ENCODE results near the gene AMBRA1.
A peak's percentile ranks its signal among the peaks of the same experiment; 100 is the strongest.

AMBRA1 gene, protein sequence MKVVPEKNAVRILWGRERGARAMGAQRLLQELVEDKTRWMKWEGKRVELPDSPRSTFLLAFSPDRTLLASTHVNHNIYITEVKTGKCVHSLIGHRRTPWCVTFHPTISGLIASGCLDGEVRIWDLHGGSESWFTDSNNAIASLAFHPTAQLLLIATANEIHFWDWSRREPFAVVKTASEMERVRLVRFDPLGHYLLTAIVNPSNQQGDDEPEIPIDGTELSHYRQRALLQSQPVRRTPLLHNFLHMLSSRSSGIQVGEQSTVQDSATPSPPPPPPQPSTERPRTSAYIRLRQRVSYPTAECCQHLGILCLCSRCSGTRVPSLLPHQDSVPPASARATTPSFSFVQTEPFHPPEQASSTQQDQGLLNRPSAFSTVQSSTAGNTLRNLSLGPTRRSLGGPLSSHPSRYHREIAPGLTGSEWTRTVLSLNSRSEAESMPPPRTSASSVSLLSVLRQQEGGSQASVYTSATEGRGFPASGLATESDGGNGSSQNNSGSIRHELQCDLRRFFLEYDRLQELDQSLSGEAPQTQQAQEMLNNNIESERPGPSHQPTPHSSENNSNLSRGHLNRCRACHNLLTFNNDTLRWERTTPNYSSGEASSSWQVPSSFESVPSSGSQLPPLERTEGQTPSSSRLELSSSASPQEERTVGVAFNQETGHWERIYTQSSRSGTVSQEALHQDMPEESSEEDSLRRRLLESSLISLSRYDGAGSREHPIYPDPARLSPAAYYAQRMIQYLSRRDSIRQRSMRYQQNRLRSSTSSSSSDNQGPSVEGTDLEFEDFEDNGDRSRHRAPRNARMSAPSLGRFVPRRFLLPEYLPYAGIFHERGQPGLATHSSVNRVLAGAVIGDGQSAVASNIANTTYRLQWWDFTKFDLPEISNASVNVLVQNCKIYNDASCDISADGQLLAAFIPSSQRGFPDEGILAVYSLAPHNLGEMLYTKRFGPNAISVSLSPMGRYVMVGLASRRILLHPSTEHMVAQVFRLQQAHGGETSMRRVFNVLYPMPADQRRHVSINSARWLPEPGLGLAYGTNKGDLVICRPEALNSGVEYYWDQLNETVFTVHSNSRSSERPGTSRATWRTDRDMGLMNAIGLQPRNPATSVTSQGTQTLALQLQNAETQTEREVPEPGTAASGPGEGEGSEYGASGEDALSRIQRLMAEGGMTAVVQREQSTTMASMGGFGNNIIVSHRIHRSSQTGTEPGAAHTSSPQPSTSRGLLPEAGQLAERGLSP (N-terminal part only)

DNA sequence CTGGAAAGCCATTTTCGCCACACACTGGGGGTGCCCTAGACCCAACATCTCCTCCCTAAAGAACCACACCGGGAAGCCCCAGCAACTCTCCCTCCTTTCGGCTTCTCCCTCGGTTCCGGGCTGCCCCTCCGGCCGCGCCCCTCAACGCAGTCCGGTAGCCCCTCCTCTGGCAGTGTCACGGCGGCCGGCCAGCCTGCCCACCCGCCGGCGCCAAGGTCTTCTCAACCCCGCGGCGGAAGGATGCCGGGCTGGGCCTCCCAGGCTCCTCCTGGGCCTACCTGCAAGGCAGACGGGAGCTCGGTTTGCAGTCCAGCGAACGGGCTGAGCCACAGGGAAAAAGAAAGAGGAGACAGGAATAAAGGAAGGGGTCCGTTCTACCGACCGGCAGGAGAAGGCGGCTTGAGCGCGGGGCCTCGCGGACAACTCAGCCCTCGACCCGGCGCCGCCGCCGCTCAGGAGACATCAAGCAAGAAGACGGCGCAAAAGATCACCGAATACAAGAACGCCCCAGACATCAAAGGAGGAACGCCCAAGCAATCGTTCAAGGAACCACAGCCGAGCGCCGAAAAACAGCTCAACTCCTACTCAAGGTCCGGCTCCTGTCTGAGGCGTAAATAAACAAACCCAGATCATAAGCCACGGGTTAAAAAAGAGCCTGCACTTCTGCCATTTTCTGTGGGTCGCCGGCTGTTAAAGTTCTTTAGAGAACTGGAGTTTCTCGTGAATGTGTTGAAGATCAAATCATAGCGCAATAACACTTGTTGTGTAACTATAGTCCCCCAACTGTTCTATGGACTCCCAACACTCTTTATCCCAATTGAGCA is at the start of gene AMBRA1:
AMBRA1 (minus strand) TSS at position 474 of the 824 bp plus-strand sequence. CDS start 45,643 bp downstream, outside the sequence.
- DNase-seq (ENCODE audit: low read depth in 2 of 2), result peak; percentile 40 to 56

DNA sequence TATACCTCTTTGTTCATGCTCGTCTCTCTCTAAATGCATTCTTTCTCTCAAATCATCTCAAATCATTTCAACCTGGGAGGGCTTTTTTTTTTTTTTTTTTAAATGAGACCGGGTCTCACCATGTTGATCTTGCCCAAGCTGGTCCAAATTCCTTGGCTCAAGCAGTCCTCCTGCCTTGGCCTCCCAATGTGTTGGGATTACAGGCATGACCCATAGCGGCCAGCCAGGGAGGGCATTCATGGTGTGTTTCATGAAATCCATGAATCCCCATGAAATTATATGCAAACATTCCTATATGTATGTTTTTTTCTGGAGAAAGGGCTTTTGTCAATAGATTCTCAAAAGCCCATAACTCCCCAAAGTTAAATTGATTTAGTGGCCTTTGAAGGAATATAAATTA is 49.7 kb upstream of the AMBRA1 start:
- DNase-seq (ENCODE audit: low read depth in 2 of 2), result no peak

DNA sequence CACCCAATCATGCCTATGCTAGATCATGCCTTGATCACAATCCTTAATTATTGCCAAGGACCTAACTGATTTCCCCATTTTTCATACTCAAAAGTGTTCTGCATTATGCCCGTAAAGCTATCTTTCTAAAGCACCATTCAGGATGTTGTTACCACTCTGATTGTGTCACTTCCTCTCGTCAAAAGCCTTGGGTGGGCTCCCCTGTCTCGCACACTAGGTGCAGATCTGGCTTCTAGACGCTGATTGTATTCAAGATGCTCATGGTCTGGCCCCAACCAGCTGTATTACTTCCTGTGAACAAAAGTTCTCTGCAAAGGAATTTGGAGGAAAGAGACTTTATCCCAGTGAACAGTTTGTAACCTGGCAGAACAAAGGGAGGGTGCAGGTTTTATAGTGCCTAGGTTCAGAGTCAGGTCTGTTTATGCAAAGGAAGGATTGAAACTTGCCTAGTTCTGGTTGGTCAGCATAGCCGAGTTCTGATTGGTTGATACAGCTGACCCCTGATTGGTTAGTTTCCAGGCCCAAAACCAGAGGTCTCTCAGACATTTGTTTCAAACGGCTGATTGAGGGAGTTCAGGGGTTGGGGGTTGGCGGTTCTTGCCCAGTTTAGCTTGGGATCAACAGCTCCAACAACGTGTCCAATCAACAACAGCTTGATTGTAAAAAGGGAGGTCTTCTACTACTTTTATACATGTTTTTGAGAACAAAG is 49.0 kb upstream of the AMBRA1 start:
- no peak for DNase-seq (ENCODE audit: low read depth in 2 of 2)

DNA sequence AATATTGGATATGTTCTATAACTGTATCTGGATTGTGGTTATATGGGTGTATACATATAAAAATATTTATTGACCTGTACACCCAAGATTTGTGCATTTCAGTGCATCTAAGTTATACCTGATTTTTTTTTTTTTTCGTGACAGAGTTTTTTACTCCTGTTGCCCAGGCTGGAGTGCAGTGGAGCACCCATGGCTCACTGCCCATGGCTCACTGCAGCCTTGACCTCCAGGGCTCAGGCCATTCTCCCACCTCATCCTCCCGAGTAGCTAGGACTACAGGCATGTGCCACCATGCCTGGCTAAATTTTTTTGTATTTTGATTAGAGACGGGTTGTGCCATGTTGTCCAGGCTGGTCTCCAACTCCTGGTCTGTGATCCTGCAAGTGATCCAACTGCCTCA is 47.8 kb upstream of the AMBRA1 start:
- no peak for DNase-seq (ENCODE audit: low read depth in 2 of 2)

DNA sequence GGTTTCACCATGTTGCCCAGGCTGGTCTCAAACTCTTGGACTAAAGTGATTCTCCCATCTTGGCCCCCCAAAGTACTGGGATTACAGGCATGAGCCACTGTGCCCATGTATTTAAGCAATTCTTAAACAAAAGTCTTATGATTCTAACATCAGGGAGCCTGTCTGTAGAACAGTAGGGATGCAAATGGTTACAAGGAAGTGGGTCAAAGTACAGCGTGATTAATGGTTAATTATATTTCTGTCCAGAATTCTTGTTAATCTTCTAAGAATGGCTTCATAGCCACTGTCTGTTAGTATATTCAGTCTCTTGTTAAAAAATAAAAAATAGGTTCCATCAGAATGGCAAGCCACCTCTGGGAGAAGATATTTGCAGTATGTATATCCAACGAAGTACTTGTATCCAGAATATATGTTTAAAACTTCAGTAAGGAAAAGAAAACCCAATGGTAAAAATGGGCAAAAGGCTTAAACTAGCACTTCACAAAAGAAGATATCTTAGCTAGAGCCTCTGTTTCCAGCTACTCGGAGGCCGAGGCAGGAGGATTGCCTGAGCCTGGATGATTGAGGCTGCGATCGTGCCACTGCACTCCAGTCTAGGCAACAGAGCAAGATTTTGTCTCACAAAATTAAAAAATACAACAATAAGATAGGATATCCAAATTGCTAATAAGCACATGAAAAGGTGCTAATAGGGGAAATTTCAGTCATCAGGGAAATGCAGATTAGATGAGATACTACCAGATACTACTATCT is 46.4 kb upstream of the AMBRA1 start:
- no peak for DNase-seq (ENCODE audit: low read depth in 2 of 2)

DNA sequence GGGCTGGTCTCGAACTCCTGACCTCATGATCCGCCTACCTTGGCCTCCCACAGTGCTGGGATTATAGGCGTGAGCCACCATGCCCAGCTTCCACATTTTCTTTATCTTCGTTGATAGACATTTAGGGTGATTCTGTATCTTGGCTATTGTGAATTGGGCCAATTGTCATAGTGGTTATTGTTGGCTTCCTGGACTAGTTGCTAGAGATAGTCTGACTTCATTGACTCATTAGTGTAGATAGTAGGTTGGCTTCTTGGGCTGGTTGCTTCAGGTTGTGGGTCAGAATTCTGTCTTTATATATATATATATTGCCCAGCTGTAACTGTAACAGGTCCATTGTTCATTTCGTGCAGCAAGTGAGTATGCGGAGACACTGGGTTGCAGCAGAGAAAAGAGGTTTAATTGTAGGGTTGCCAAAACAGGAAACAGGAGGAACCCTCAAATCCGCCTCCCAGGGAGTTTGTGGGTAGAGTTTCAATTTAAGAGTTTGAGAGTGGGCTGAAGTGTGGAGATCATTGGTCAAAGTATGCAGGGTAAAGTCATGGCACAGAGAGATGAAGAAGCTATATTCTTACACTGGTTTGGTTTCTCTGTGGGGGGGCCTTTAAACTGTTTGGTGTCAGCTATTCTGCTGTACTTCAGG is 45.5 kb upstream of the AMBRA1 start:
- no peak for DNase-seq (ENCODE audit: low read depth in 2 of 2)

DNA sequence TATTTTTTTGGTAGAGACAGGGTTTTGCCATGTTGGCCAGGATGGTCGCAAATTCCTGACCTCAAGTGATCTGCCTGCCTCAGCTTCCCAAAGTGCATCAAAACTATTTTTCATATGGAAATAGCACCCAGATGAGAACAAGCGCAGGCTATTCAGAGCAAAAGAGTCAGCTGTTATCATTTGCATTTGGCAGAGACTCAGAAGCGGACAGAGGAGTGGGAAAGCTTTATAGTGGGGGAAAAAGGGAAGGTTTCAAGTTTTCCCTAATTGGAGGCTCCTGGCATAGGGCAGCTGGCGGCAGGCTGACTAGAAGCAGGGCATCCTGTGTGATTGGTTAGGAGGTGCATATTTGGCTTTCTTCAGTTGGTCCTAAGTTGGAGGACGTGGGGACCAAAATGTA is 43.7 kb upstream of the AMBRA1 start:
- DNase-seq (ENCODE audit: low read depth in 2 of 2), result no peak

DNA sequence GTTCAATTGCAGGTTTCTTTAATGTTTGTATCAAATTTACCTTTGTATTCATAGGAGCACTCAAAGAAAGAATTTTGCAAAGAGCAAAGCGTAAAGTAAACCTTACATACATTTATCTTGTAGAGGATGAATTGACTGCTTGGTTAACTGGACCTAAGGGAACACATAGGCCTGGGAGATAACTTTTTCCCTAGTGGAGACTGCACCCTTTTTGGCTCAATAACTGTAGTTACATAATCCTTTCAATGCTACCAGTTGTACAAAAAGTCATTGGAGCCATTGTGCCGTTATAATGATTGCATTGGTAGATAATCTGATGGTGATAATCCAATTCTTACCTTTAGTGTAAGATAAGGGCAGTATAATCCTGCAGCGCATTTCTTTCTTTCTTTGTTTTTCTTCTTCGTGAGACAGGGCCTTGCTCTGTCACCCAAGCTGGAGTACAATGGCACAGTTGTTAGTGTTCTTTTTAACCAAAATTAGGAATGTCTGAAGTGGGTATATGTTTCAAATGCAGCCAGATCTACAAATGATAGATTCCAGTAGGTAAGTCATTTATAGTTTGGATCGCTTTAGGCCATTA is 41.8 kb upstream of the AMBRA1 start:
- DNase-seq (ENCODE audit: low read depth in 2 of 2), result no peak

DNA sequence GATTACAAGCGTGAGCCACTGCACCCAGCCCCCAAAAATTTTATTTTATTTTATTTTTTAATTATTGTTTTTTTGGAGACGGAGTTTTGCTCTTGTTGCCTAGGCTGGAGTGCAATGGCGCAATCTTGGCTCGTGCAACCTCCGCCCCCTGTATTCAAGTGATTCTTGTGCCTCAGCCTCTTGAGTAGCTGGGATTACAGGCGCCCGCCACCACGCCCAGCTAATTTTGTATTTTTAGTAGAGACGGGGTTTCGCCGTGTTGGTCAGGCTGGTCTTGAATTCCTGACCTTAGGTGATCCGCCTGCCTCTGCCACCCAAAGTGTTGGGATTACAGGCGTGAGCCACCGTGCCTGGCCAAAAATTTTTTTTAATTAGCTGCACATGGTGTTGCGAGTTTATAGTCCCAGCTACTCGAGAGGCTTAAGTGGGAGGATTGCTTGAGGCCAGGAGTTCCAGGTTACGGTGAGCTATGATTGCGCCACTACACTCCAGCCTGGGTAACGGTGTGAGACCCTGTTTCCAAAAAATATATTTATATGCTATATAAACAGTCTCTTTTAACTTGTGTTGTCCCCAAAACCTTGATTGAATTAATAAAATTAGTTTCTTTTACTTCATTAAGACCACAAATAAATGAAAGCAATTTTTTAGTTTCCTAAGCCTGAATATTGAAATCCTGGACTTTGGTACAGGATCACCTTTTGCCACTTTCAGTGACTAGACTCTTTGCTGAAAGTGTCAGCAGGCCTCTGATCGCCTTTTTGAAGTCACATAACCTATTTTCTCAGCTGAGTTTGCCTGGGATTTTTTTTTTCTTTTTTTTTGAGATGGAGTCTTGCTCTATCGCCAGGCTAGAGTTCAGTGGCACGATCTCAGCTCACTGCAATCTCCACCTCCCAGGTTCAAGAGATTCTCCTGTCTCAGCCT is 39.7 kb upstream of the AMBRA1 start:
- DNase-seq (ENCODE audit: low read depth in 2 of 2), result no peak

DNA sequence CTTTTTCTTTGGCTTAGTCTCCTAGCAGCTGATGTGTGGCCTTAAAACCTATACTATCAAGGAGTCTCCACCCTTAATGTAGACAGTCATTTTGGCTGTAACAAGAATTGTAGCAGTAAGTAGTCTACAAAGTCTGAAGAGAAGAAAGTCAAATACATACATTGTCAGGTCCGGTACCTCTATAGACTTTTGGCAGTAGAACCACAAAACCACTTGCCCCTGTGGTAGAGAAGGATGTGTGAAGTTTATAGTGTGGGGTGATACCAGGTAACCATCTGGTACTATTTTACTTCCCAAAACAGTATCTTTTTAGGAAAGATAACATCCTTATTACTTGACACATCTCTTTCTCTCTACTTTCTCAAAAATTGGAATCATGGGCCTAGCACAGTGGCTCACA is 38.7 kb upstream of the AMBRA1 start:
- DNase-seq (ENCODE audit: low read depth in 2 of 2), result no peak

DNA sequence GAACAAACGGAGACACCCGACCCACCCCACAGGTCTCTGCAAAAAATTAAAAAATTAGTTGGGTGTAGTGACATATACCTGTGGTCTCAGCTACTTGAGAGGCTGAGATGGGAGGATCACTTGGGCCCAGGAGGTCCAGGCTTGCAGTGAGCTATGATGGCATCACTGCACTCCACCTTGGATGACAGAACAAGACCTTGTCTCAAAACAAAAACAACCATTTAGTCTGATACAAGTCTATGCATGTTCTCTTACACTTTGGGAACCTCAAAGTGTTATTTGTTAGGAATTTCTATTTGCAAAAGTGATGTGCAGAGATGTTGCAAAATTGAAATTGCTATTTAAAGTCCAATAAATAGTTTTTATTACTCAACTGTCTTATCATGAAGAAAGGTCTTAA is 37.9 kb upstream of the AMBRA1 start:
- DNase-seq (ENCODE audit: low read depth in 2 of 2), result no peak

DNA sequence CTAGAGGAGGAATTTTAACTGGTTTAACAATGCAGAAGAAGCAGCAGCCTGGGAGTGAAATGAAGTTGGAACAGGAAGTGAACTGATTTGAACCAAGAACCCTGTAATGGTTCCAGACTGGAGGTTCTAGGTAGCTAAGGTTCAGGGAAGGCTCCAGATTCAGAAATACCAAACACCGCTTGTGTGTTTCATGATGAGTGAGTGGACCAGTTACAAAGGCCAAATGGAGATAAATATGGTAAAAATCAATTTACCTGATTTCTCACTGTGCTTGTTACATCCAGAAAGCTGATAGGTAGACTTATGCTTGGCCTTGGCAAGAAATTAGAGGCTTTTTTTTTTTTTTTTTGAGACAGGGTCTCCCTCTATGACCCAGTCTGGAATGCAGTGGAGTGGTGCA is 36.4 kb upstream of the AMBRA1 start:
- DNase-seq (ENCODE audit: low read depth in 2 of 2), result no peak

DNA sequence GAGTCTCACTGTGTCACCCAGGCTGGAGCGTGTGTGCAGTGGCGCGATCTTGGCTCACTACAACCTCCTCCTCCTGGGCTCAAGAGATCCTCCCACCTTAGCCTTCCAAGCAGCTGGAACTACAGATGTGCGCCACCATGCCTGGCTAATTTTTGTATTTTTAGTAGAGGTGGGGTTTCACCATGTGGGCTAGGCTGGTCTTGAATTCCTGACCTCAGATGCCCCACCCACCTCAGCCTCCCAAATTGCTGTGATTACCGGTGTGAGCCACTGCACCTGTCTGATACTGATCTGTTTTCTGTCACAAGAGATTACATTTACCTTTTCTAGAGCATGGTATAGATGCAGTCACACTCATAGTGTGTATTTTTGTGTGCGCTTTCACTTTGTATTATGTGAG is 35.1 kb upstream of the AMBRA1 start:
- no peak for DNase-seq (ENCODE audit: low read depth in 2 of 2)

DNA sequence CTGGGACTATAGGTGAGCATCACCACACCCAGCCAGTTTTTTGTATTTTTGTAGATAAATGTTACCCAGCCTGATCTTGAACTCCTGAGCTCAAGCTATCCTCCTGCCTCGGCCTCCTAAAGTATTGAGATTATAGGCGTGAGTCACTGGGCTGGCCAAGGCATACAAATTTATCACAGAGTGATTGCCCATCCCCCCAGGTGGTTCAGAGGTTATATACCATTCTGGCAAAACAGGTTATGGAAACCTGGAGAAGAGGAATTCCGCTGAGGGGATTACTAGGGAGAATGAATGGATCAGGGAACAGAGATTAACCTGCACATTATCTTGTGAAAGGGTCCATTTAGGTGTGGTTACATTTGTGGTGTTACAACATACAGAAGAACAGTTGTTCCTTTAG is 31.6 kb upstream of the AMBRA1 start:
- DNase-seq (ENCODE audit: low read depth in 2 of 2), result no peak

DNA sequence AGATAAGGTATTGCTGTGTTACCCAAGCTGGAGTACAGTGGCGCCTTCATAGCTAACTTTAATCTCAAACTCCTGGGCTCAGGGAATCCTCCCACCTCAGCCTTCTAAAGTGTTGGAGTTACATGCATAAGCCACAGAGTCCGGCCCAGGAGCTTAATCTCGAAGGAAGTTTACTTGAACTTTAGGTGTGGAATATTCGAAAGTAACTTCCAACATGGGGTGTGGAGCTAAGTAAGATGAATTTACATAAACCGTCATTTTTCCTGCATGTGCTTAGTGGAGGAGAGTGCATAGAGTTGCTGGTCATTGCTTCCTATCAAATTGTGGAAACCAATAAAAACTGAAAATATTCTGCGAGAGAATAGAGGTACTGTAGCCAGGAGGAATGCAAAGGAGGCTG is 25.0 kb upstream of the AMBRA1 start:
- DNase-seq (ENCODE audit: low read depth in 2 of 2), result no peak

DNA sequence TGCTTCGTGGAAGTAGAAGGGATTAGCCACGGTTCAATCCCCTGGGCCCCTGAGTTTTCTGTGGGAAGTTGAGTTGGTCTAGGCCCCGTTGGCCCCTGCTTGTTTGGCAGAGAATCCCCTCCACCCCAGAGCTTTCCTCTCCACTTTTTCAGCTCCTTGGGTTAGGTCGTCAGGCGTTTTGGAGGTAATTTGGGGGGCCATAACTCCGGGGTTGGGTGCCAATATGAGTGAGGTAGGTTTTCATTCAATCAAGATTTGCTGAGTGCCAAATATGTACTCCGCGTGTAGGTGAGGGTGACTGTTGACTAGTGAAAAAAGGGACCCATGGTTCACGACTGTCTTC is 24.1 kb upstream of the AMBRA1 start:
- DNase-seq (ENCODE audit: low read depth in 2 of 2), result no peak

DNA sequence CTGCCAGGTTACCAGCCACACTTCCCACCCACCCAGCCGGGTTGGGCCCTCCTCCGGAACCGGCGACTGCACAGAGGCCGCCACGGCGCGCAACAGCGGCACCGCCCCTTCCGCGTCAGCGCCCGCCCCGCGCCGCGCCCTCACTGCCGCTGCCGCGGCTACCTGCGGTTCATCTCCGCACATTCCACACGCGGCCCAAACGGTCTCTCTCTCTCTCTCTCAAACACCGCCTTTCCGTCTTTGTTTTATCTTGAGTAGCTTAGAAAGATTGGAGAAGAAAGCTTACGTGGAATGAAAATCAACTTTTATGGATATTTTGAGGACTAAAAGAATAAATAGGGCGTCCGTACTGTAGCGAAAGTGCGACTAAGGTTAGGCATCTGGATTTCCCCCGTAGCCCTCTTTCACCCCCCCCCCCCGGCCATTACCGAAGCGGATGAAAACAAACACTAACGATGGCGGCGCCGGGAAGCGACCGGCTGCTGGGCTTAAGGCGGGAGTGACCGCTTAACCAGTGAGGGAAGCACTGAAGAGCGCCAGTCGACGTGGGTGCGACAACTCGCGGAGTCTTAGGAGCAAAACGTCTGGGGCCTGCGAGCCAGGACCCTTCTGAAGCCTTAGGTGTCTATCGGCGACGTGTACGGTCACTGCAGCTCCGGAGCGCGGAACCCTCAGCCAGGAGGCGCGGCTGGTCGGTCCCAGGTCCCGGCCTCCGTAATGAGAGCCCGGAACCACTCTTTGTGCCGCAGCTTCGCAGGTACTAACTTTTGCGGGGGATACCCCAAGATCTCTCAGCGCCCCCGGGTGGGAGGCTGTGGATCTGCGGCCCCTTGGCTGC is 23.5 kb upstream of the AMBRA1 start, which contains the start of the genes ATG13 and HARBI1:
ATG13 (plus strand) TSS at position 420 of the 838 bp plus-strand sequence. CDS start 26,739 bp downstream, outside the sequence.
HARBI1 (minus strand) TSS at position 94 of the 838 bp plus-strand sequence. CDS start 990 bp downstream, outside the sequence.
- DNase-seq (ENCODE audit: low read depth in 2 of 2), result peak; percentile 84 to 86
